ENCODE measurements around the gene OR6Y1.

The OR6Y1 gene

DNA sequence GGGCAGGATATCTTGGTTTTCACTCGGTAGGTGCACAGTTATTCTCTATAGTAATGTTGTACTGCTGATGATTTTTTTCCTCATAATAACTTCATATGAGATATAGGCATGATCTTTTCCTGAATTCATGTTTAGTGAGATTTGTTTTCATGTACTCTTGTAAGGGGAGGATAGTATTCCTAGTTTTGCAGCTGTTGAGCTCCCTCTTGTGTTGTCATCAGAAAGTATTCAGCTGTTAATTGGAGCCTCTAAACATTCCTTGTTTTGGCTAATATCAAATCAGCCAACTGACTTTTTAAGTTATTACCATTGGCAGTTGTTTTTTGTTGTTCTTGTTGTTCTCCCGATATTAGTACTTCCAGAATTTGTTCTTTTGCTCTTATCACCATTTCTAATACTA lies 57.8 kb downstream of the OR6Y1 start:
- no peak overlapping the region for H3K27ac ChIP-seq (ENCODE audit: low read depth, low read length)
- H3K36me3 ChIP-seq (ENCODE audit: control insufficient read depth, insufficient read depth, low read length): no peaks in the 10 kb centered on the region
- H3K9ac ChIP-seq (ENCODE audit: low read length): no peak overlapping the region
- no peaks in the 10 kb centered on the region for H3K4me1 ChIP-seq (ENCODE audit: control insufficient read depth, insufficient read depth, low read length)
- H3K9me3 ChIP-seq (ENCODE audit: control insufficient read depth, insufficient read depth, low read depth, low read length): no peaks in the 10 kb centered on the region
- H3K4me3 ChIP-seq (ENCODE audit: low read depth, low read length): no peak overlapping the region
- no peaks in the 10 kb centered on the region for H3K27me3 ChIP-seq (ENCODE audit: control insufficient read depth, insufficient read depth, low read length)

DNA sequence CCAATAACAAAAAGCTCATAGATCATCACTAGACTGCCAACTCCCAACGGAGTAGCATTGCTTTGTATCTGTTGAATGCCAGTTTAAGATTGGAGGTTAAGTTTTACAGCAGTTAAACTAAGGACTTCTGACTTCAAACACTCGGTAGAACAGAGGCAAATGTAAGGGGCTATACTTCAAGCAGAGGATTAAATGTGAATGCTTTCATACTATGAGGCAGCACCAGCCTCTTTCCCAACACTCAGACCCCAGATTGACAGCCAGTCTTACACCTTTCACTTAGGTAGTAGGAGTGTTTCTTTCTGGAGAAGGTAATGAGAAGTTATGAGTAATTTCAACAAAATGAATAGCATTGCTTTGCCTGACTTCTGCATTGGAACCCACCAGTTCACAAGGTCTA lies 59.4 kb downstream of the OR6Y1 start:
- Histone ChIP-seq H3K9me3 (ENCODE audit: control insufficient read depth, insufficient read depth, low read depth, low read length) (no peaks in the 10 kb centered on the region), H3K9ac (ENCODE audit: low read length) (no peak overlapping the region), H3K27me3 (ENCODE audit: control insufficient read depth, insufficient read depth, low read length) (no peaks in the 10 kb centered on the region), H3K27ac (ENCODE audit: low read depth, low read length) (no peak overlapping the region), H3K36me3 (ENCODE audit: control insufficient read depth, insufficient read depth, low read length) (no peaks in the 10 kb centered on the region), H3K4me3 (ENCODE audit: low read depth, low read length) (no peak overlapping the region), H3K4me1 (ENCODE audit: control insufficient read depth, insufficient read depth, low read length) (no peaks in the 10 kb centered on the region)
